IMR-90 (cell line): Measurements from ENCODE around the gene AKNA. TPM values are rescaled to one million over a fixed set of nuclear protein-coding genes. Genes with fewer than 3 reads are reported as not detected.

Experiments
- ATAC-seq: fragments of 200-7000 bp; cut with Tn5 transposase; 2 replicates; pipeline ENCODE4 v1.9.1; 2020; ENCODE audit warnings: low read depth, mild to moderate bottlenecking, moderate library complexity
- BruUV-seq: library from RNA; stranded (reverse); fragments of 400-500 nt; replicated peaks from 2 replicates; lab custom pipeline; 2021; lab: Mats Ljungman, UMichigan
- CTCF ChIA-PET: fragments of 300-600 bp; formaldehyde crosslinking; extraction: SDS; loops from one replicate; lab custom pipeline; 2021; ENCODE audit warnings: antibody characterized with exemption; lab: Yijun Ruan, JAX
- POLR2A ChIA-PET: fragments of 300-600 bp; sonication (Branson Sonifier 250); formaldehyde crosslinking; loops from one replicate; lab custom pipeline; 2022; ENCODE audit warnings: antibody characterized with exemption; ENCODE audit not compliant: unreplicated experiment; lab: Charles Lee
- DNase-seq: peaks from one replicate; pipeline ENCODE4 v3.0.0; 2013
- H2AFZ ChIP-seq: replicated peaks from 2 replicates; pipeline ENCODE3; 2013; ENCODE audit warnings: low read length, mild to moderate bottlenecking; ENCODE audit not compliant: poor library complexity
- H2AK5ac ChIP-seq: 2 replicates; pipeline ENCODE4 v1.6.1; 2013; ENCODE audit warnings: low read depth, low read length, inconsistent platforms
- H2AK9ac ChIP-seq: replicated peaks from 2 replicates; pipeline ENCODE3; 2013; ENCODE audit warnings: mild to moderate bottlenecking, low read depth, low read length, moderate library complexity; ENCODE audit not compliant: poor library complexity
- H2BK120ac ChIP-seq: 2 replicates; pipeline ENCODE4 v1.6.1; 2013; ENCODE audit warnings: low read depth, low read length, inconsistent platforms
- H2BK15ac ChIP-seq: 3 replicates; pipeline ENCODE4 v1.6.1; 2013; ENCODE audit warnings: low read depth, low read length, inconsistent platforms
- H2BK20ac ChIP-seq: 2 replicates; pipeline ENCODE4 v1.6.1; 2013; ENCODE audit warnings: low read depth, mild to moderate bottlenecking, inconsistent platforms, low read length, moderate library complexity
- H2BK5ac ChIP-seq: 2 replicates; pipeline ENCODE4 v1.6.1; 2013; ENCODE audit warnings: mild to moderate bottlenecking, low read depth, low read length, inconsistent platforms; ENCODE audit not compliant: poor library complexity, severe bottlenecking
- H3K14ac ChIP-seq: replicated peaks from 2 replicates; pipeline ENCODE4 v1.6.1; 2013; ENCODE audit warnings: low read depth, low read length, inconsistent platforms
- H3K18ac ChIP-seq: 2 replicates; pipeline ENCODE4 v1.6.1; 2013; ENCODE audit warnings: low read depth, low read length, control low read depth
- H3K23ac ChIP-seq: 2 replicates; pipeline ENCODE4 v1.6.1; 2013; ENCODE audit warnings: low read depth, low read length, inconsistent platforms
- H3K27ac ChIP-seq: 2 replicates; pipeline ENCODE4 v1.5.1; 2013; ENCODE audit warnings: mild to moderate bottlenecking, control low read depth, low read length; ENCODE audit not compliant: insufficient read depth
- H3K27me3 ChIP-seq: 2 replicates; pipeline ENCODE4 v1.6.1; 2013; ENCODE audit warnings: low read length; ENCODE audit not compliant: control insufficient read depth, insufficient read depth
- H3K36me3 ChIP-seq: 2 replicates; pipeline ENCODE4 v1.6.1; 2013; ENCODE audit warnings: low read length, mixed read lengths; ENCODE audit not compliant: control insufficient read depth, insufficient read depth
- H3K4ac ChIP-seq: 2 replicates; pipeline ENCODE4 v1.6.1; 2013; ENCODE audit warnings: low read depth, low read length, inconsistent platforms
- H3K4me1 ChIP-seq: 2 replicates; pipeline ENCODE4 v1.6.1; 2013; ENCODE audit warnings: low read length, mixed read lengths; ENCODE audit not compliant: control insufficient read depth, insufficient read depth
- H3K4me2 ChIP-seq: 2 replicates; pipeline ENCODE4 v1.6.1; 2013; ENCODE audit warnings: low read depth, mild to moderate bottlenecking, control low read depth, low read length, moderate library complexity
- H3K4me3 ChIP-seq: 2 replicates; pipeline ENCODE4 v1.5.1; 2013; ENCODE audit warnings: low read depth, mild to moderate bottlenecking, control low read depth, low read length, moderate library complexity; ENCODE audit not compliant: insufficient read depth
- H3K56ac ChIP-seq: 2 replicates; pipeline ENCODE4 v1.6.1; 2013; ENCODE audit warnings: low read length, inconsistent platforms; ENCODE audit not compliant: insufficient read depth; ENCODE audit errors: extremely low read depth
- H3K79me1 ChIP-seq, 2 experiments: 2 replicates each; pipeline ENCODE4 v1.6.1; 2013; ENCODE audit warnings: low read length in 2 of 2, inconsistent platforms in 1 of 2, low read depth in 1 of 2
- H3K9ac ChIP-seq: 2 replicates; pipeline ENCODE4 v1.6.1; 2013; ENCODE audit warnings: low read depth, low read length, control low read depth
- H3K9me1 ChIP-seq: 2 replicates; pipeline ENCODE4 v1.6.1; 2013; ENCODE audit warnings: low read length, inconsistent platforms; ENCODE audit not compliant: insufficient read depth
- H3K9me3 ChIP-seq: 2 replicates; pipeline ENCODE4 v1.6.1; 2013; ENCODE audit warnings: low read length; ENCODE audit not compliant: control insufficient read depth, insufficient read depth
- H4K20me1 ChIP-seq: 2 replicates; pipeline ENCODE4 v1.6.1; 2013; ENCODE audit warnings: low read length, inconsistent platforms; ENCODE audit not compliant: insufficient read depth
- H4K5ac ChIP-seq: 2 replicates; pipeline ENCODE4 v1.6.1; 2013; ENCODE audit warnings: mild to moderate bottlenecking, low read depth, low read length, control low read depth
- H4K8ac ChIP-seq, 2 experiments: 2 replicates each; pipeline ENCODE4 v1.6.1; 2013; ENCODE audit warnings: low read depth in 2 of 2, low read length in 2 of 2, control low read depth in 1 of 2, inconsistent platforms in 1 of 2
- H4K91ac ChIP-seq: 2 replicates; pipeline ENCODE4 v1.6.1; 2013; ENCODE audit warnings: low read depth, low read length, inconsistent platforms; ENCODE audit not compliant: insufficient read depth
- BHLHE40 ChIP-seq: fragments of 150-350 bp; IDR thresholded peaks from 2 replicates; pipeline ENCODE4 v1.6.1; 2016; ENCODE audit warnings: mild to moderate bottlenecking, low read depth, low read length
- CHD1 ChIP-seq: IDR thresholded peaks from 2 replicates; pipeline ENCODE4 v1.6.1; 2012; ENCODE audit warnings: low read depth, low read length, improper control_type of control experiment
- ELK1 ChIP-seq: fragments of 150-350 bp; IDR thresholded peaks from 2 replicates; pipeline ENCODE4 v1.6.1; 2016; ENCODE audit warnings: low read depth, mild to moderate bottlenecking, low read length, moderate library complexity, borderline replicate concordance
- FOS ChIP-seq: fragments of 150-350 bp; IDR thresholded peaks from 2 replicates; pipeline ENCODE4 v1.6.1; 2016; ENCODE audit warnings: low read depth, low read length
- NFE2L2 ChIP-seq: fragments of 150-350 bp; IDR thresholded peaks from 2 replicates; pipeline ENCODE4 v1.6.1; 2016; ENCODE audit warnings: low read depth, mild to moderate bottlenecking, low read length
- POLR2A ChIP-seq: IDR thresholded peaks from 2 replicates; pipeline ENCODE4 v1.6.1; 2012; ENCODE audit warnings: mild to moderate bottlenecking, low read depth, low read length
- RAD21 ChIP-seq: IDR thresholded peaks from 2 replicates; pipeline ENCODE4 v1.6.1; 2012; ENCODE audit warnings: low read length, improper control_type of control experiment
- WGBS, 2 experiments: methylation state at CpG; one replicate each; pipeline versions ENCODE4 v1.1.5 to v1.1.7; 2013; ENCODE audit warnings: missing lambda C conversion rate in 2 of 2; ENCODE audit not compliant: insufficient read length in 1 of 2; ENCODE audit errors: extremely low coverage in 2 of 2; 5-methylcytosine and 5-hydroxymethylcytosine counted together
- dilution Hi-C: fragments of 300-500 bp; cut with HindIII; formaldehyde crosslinking; loops from one replicate; pipeline ENCODE4 v1.14.3; 2018; ENCODE audit warnings: low sequenced_read_pairs; ENCODE audit not compliant: unreplicated experiment
- in situ Hi-C: fragments of 300-500 bp; cut with MboI; formaldehyde crosslinking; loops from 3 replicates; pipeline ENCODE4 v1.14.3; 2019; ENCODE audit warnings: low sequenced_read_pairs, inconsistent platforms, mixed read lengths
- intact Hi-C: fragments of 100-400 bp; cut with micrococcal nuclease; formaldehyde crosslinking; loops from 2 replicates; pipeline ENCODE4 v1.10.0; 2022
- polyA plus RNA-seq, 3 experiments: library from polyadenylated mRNA; depleted of rRNA; stranded (reverse); fragments of >200 nt; gene quantifications; 2 replicates each; pipeline ENCODE4 v1.2.3, GENCODE V29; 2012; ENCODE audit warnings: low replicate concordance in 1 of 3
- total RNA-seq: library from RNA; depleted of rRNA; stranded (reverse); fragments of >200 nt; gene quantifications from 2 replicates; pipeline ENCODE4 v1.2.3, GENCODE V29; 2012

The AKNA gene
- total and polyA plus RNA-seq, 2 of the 4 experiments (the other 2 are of a cell fraction) = 2.7 to 7.3 TPM

GRCh38 chr9:114348261-114348905 is 39.4 kb downstream of the AKNA start:
- H4K91ac ChIP-seq = peak overlapping the region; percentile 81
- no peak for DNase-seq
- POLR2A ChIA-PET = no interaction called here

More at GRCh38 chr9:114348261-114348905, 39.4 kb downstream of the AKNA start:
- peak overlapping the region; percentile 67 for H2BK20ac ChIP-seq
- intact Hi-C loops (no loop called here), in situ Hi-C loops (no loop called here), dilution Hi-C loops (no loop called here)
- WGBS, 2 experiments = 85% methylated on average over 4 of the region's 12 CpGs; no CpG with 5 or more reads in 1 of the 2 experiments
- peak overlapping the region; percentile 83 for H2AK5ac ChIP-seq
- H4K8ac ChIP-seq = peak overlapping the region in 1 of 2 experiments; percentile 76; a peak in 2 of 4 replicates
- TF ChIP-seq RAD21 = no peak
- no peak for TF ChIP-seq BHLHE40
- no peak for TF ChIP-seq CHD1
- no peak for TF ChIP-seq ELK1
- no peak for TF ChIP-seq FOS
- no peak for TF ChIP-seq POLR2A
- TF ChIP-seq NFE2L2 = no peak
- ATAC-seq = no peak
- BruUV-seq = no TSS peak
- peaks cover 58% of the 10 kb centered on the region for H3K36me3 ChIP-seq
- H3K14ac ChIP-seq = peak overlapping the region; percentile 29; the same call in 1 of the 2 replicates
- CTCF ChIA-PET = no interaction called here
- H2AK9ac ChIP-seq = peak overlapping the region; percentile 88
- peak overlapping the region; percentile 21; the same call in 1 of the 2 replicates for H3K18ac ChIP-seq
- H2BK120ac ChIP-seq = peak overlapping the region; percentile 71
- H3K4me3 ChIP-seq = no peak overlapping the region
- H3K9me1 ChIP-seq = peaks cover 18% of the 10 kb centered on the region
- peak overlapping the region; percentile 3; the same call in 1 of the 2 replicates for H3K56ac ChIP-seq
- no peaks in the 10 kb centered on the region for H3K9me3 ChIP-seq
- H2BK15ac ChIP-seq = peak overlapping the region; percentile 57; the same call in 1 of the 3 replicates
- H3K23ac ChIP-seq = 0 out of 2 replicates have a peak overlapping the region, but pooled peaks have one; percentile 6
- no peaks in the 10 kb centered on the region for H3K27me3 ChIP-seq
- H4K20me1 ChIP-seq = peaks cover 7% of the 10 kb centered on the region; the same call in 1 of the 2 replicates
- peak overlapping the region; percentile 75 for H3K4ac ChIP-seq
- peak overlapping the region; percentile 35 for H3K9ac ChIP-seq
- H3K4me1 ChIP-seq = peaks cover 11% of the 10 kb centered on the region
- no peak overlapping the region for H4K5ac ChIP-seq
- H3K79me1 ChIP-seq = peaks cover 0 to 12% of the 10 kb centered on the region in 2 experiments; a peak in 1 of 4 replicates
- no peak overlapping the region for H3K4me2 ChIP-seq
- H2BK5ac ChIP-seq = peak overlapping the region; percentile 67
- peak overlapping the region; percentile 22 for H3K27ac ChIP-seq
- H2AFZ ChIP-seq = peak overlapping the region; percentile 80
